SKM-1 treated with dmso at 0.1 percent for 144 hours (cell line): ENCODE data around the gene PGD.
"Not testable (repeated sequence)": the region's sequence is repeated elsewhere in the genome, so short reads cannot be mapped to it uniquely, and the experiment has no call there.

ENCODE experiments used
- DNase-seq: peaks from one replicate; lab custom pipeline; 2025; ENCODE audit not compliant: unreplicated experiment; lab: John Stamatoyannopoulos, UW

Gene PGD

GRCh38 chr1:10398278-10398733, 558 bp upstream of the PGD start:
- no peak for DNase-seq

DNA sequence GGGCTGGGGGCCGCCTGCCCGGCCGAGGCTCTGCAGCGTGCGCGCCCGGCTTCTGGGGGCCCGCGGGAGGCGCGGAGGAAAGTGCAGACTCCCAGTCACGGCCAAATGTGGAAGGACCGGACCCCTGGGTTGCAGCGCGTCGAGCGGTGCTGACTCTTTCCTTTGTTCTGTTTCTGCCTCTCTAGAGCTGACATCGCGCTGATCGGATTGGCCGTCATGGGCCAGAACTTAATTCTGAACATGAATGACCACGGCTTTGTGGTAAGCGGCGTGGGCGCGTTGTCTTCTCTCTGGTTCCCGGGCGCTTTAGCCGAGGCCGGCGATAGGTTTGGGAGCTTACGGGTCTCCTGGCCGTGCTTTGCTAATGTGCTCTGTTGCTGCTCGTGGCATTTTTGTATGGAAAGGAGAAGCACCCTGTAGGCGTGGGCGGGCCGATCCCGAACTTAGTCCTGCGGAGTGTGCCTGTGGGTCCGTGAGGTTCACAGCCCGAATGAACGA, 629 bp downstream of the PGD start:
- DNase-seq: no peak

- no peak for DNase-seq
Observed at GRCh38 chr1:10400013-10400412, 1.1 kb downstream of the PGD start.

- DNase-seq: no peak
Observed at GRCh38 chr1:10401281-10401680, 2.4 kb downstream of the PGD start.

DNA sequence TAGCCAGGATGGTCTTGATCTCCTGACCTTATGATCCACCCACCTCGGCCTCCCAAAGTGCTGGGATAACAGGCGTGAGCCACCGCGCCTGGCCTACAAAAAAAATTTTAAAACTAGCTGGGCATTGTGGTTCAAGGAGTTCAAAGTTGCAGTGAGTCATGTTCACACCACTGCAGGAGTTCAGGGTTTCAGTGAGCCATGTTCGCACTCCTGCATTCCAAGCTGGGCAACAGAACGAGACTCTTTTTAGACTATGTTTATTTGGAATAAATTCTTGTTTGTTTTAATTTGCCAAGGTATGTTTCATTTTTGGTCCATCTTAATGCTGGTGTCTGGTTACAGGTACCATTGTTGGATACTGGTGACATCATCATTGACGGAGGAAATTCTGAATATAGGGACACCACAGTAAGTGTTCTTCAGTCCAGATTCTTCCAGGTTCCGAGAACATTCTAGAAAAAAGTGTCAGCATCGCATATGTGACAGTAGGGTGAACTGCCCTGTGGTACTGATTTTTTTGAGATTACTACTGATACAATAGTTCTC, 3.9 kb downstream of the PGD start:
- no peak for DNase-seq

DNA sequence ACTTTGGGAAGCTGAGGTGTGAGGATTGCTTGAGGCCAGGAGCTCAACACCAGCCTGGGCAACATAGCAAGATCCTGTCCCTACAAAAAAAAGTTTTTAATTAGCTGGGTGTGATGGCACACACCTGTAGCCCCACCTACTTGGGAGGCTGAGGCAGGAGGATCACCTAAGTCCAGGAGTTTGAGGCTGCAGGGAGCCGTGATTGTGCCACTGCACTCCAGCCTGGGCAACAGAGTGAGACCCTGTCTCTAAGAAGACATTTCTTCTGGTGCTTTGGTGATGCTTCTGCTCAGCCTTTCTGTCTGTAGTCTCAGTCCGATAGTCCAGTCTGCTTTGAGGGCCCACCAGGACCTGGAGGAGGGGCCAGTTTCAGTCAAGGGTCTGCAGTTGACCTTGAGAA, 8.3 kb downstream of the PGD start:
- DNase-seq: no peak

GRCh38 chr1:10415211-10415930, 16.5 kb downstream of the PGD start:
- DNase-seq: peak; percentile 96

- not testable (repeated sequence) for DNase-seq
Observed at GRCh38 chr1:10415967-10416366, 17.1 kb downstream of the PGD start.

DNA sequence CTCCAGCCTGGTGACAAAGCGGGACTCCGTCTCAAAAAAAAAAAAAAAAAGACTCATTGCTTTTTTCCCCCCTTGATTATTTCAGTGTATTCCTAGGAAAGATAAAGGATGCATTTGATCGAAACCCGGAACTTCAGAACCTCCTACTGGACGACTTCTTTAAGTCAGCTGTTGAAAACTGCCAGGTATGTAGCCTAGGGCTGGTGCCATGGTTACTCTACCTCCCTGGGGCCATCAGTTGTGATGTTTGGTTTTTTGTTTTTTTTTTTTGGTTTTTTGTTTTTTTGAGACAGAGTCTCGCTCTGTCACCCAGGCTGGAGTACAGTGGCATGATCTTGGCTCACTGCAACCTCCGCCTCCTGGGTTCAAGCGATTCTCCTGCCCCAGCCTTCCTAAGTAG, 19.9 kb downstream of the PGD start:
- not testable (repeated sequence) for DNase-seq

GRCh38 chr1:10419351-10419750, 20.5 kb downstream of the PGD start:
- no peak for DNase-seq

GRCh38 chr1:10421637-10422036, 22.8 kb downstream of the PGD start:
- DNase-seq: no peak

DNA sequence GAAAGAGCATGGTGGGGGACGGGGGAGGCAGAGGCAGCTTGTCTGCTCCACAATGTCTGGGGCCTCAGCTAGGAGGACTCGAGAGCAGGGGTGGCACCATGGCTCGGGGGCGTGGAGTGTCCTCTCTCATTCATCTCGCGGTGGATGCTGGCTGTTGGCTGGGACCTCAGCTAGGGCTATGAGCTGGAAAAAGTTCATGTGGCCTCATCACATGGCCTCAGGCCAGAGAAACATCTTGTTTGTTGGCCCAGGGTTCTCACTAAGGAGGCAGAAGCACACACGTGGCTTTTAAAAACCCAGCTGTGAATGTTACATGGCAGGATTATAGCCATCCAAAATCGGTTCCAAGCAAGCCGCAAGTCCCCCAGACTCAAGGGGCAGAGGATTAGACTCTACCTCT, 25.2 kb downstream of the PGD start:
- DNase-seq: no peak

GRCh38 chr1:10424651-10425050, 25.8 kb downstream of the PGD start:
- no peak for DNase-seq

- not testable (repeated sequence) for DNase-seq
Observed at GRCh38 chr1:10425826-10426534, 27.1 kb downstream of the PGD start.

DNA sequence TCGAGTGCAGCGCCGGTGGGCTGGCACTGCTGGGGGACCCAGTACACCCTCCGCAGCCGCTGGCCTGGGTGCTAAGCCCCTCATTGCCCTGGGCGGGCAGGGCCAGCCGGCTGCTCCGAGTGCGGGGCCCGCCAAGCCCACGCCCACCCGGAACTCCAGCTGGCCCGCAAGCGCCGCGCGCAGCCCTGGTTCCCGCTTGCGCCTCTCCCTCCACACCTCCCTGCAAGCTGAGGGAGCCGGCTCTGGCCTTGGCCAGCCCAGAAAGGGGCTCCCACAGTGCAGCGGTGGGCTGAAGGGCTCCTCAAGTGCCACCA, 27.6 kb downstream of the PGD start:
- DNase-seq: not testable (repeated sequence)

DNA sequence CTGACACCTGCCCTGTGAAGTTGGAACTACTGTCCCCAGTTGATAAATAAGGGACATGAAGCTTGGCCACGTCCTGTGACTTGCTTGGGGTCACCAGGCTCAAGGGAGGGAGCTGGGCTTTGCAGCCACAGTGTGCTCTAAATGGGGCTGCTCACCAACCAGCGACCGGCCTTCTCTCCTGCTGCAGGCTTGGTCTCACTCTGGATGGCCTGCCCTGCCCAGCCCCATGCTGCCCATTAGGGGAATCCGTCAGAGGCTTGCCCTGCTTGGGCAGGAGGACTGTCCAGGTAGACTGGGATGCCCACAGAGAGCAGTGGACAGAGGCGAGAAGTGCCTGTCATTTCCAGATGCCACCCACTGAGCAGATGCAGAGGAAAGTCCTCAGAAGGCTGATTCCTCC, 30.1 kb downstream of the PGD start:
- no peak for DNase-seq

- no peak for DNase-seq
Observed at GRCh38 chr1:10429868-10430215, 31.0 kb downstream of the PGD start.

- peak; percentile 78 for DNase-seq
Observed at GRCh38 chr1:10430216-10431069, 31.6 kb downstream of the PGD start, which contains the start of gene CENPS. Gene CENPS, plus strand, starts transcription at chr1:10430433. Its CDS starts 85 bp downstream, at chr1:10430518.

GRCh38 chr1:10431070-10431730, 32.3 kb downstream of the PGD start:
- DNase-seq: no peak

GRCh38 chr1:10432910-10433700, 34.2 kb downstream of the PGD start:
- DNase-seq: no peak
